Activated CD4-positive, alpha-beta T cell treated with anti-CD3 and anti-CD28 coated beads, Interleukin-2, Interleukin-6, amounts not matched to agents 100 ng/mL and 50 ng/mL, durations not matched to agents 16 hours and 8 hours (primary cell): Measurements from ENCODE around the gene AFF2.

Experiments used
- DNase-seq: peaks from one replicate; pipeline ENCODE4 v3.0.0-alpha.2; 2020

Gene AFF2

GRCh38 chrX:148500423-148501385, at the start of gene AFF2:
AFF2 (plus strand) TSS chrX:148500617; CDS start chrX:148501098, 481 bp downstream.
- peak; percentile 37 for DNase-seq

- DNase-seq, result no peak
These were observed 43.1 kb upstream of the AFF2 start for GRCh38 chrX:148457279-148457678.

GRCh38 chrX:148459343-148459742, 41.1 kb upstream of the AFF2 start:
- no peak for DNase-seq

- DNase-seq, result peak; percentile 65
These were observed 34.1 kb upstream of the AFF2 start for GRCh38 chrX:148466292-148466691.

- DNase-seq, result no peak
These were observed 30.1 kb upstream of the AFF2 start for GRCh38 chrX:148470324-148470723.

- DNase-seq, result no peak
These were observed 26.4 kb upstream of the AFF2 start for GRCh38 chrX:148474030-148474429.

- no peak for DNase-seq
These were observed 8.4 kb upstream of the AFF2 start for GRCh38 chrX:148492057-148492456.

GRCh38 chrX:148495176-148495575, 5.2 kb upstream of the AFF2 start:
- no peak for DNase-seq

- no peak for DNase-seq
These were observed 2.4 kb upstream of the AFF2 start for GRCh38 chrX:148498067-148498466.

- DNase-seq, result no peak
These were observed 587 bp upstream of the AFF2 start for GRCh38 chrX:148499638-148500422.

GRCh38 chrX:148501386-148502066, 1.1 kb downstream of the AFF2 start:
- DNase-seq, result no peak

GRCh38 chrX:148504506-148504905, 4.1 kb downstream of the AFF2 start:
- no peak for DNase-seq

GRCh38 chrX:148507418-148507817, 7.0 kb downstream of the AFF2 start:
- no peak for DNase-seq

GRCh38 chrX:148512453-148512852, 12.0 kb downstream of the AFF2 start:
- no peak for DNase-seq

GRCh38 chrX:148513661-148514060, 13.2 kb downstream of the AFF2 start:
- no peak for DNase-seq

- no peak for DNase-seq
These were observed 16.8 kb downstream of the AFF2 start for GRCh38 chrX:148517176-148517575.

- DNase-seq, result no peak
These were observed 21.6 kb downstream of the AFF2 start for GRCh38 chrX:148522006-148522405.

- DNase-seq, result no peak
These were observed 23.1 kb downstream of the AFF2 start for GRCh38 chrX:148523303-148524080.

GRCh38 chrX:148530464-148531077, 30.2 kb downstream of the AFF2 start:
- peak; percentile 22 for DNase-seq

- DNase-seq, result no peak
These were observed 33.9 kb downstream of the AFF2 start for GRCh38 chrX:148534291-148534690.

GRCh38 chrX:148535639-148536038, 35.2 kb downstream of the AFF2 start:
- no peak for DNase-seq

GRCh38 chrX:148536961-148537360, 36.5 kb downstream of the AFF2 start:
- DNase-seq, result no peak
